ENCODE data around the gene PARD3B.

GRCh38 chr2:205364261-205364660 lies 819.0 kb downstream of the PARD3B start:
- TF ChIP-seq NR3C1 (CRISPR knock-in tag; IDR thresholded peaks at IDR 0.05): no peak
- no peak for TF ChIP-seq HES4 (CRISPR knock-in tag; IDR thresholded peaks at IDR 0.05; ENCODE audit: borderline replicate concordance)
- no peak for TF ChIP-seq BHLHE40 (IDR thresholded peaks at IDR 0.05; ENCODE audit: low read length)
- TF ChIP-seq POLR2AphosphoS5 (IDR thresholded peaks at IDR 0.05; ENCODE audit: low read depth, low read length): no peak
- TF ChIP-seq IRF1 (CRISPR knock-in tag; IDR thresholded peaks at IDR 0.05; ENCODE audit: low read depth): no peak
- TF ChIP-seq, protein P1, sequence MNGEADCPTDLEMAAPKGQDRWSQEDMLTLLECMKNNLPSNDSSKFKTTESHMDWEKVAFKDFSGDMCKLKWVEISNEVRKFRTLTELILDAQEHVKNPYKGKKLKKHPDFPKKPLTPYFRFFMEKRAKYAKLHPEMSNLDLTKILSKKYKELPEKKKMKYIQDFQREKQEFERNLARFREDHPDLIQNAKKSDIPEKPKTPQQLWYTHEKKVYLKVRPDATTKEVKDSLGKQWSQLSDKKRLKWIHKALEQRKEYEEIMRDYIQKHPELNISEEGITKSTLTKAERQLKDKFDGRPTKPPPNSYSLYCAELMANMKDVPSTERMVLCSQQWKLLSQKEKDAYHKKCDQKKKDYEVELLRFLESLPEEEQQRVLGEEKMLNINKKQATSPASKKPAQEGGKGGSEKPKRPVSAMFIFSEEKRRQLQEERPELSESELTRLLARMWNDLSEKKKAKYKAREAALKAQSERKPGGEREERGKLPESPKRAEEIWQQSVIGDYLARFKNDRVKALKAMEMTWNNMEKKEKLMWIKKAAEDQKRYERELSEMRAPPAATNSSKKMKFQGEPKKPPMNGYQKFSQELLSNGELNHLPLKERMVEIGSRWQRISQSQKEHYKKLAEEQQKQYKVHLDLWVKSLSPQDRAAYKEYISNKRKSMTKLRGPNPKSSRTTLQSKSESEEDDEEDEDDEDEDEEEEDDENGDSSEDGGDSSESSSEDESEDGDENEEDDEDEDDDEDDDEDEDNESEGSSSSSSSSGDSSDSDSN (CRISPR knock-in tag; IDR thresholded peaks at IDR 0.05): no peak
- TF ChIP-seq ZNF678 (CRISPR knock-in tag; IDR thresholded peaks at IDR 0.05): no peak
- TF ChIP-seq ZC3H13 (CRISPR knock-in tag; IDR thresholded peaks at IDR 0.05): no peak

All from HepG2 (cell line).